ENCODE data around the gene KCNH2.

Gene KCNH2

GRCh38 chr7:150976529-150977381, 1.4 kb downstream of the KCNH2 start:
- H3K27ac ChIP-seq (ENCODE audit: low read depth, low read length), result no peak overlapping the region
- H3K9me3 ChIP-seq (ENCODE audit: control insufficient read depth in 1 of 2, low read length in 2 of 2), result no peaks in the 10 kb centered on the region
- H3K36me3 ChIP-seq (ENCODE audit: control insufficient read depth in 1 of 2, insufficient read depth in 2 of 2, low read length in 2 of 2), result no peaks in the 10 kb centered on the region
- peaks cover 26 to 41% of the 10 kb centered on the region in 2 donors for H3K27me3 ChIP-seq (ENCODE audit: control insufficient read depth in 1 of 2, insufficient read depth in 2 of 2, low read length in 2 of 2)
- H3K4me1 ChIP-seq (ENCODE audit: control insufficient read depth in 1 of 2, insufficient read depth in 2 of 2, low read length in 2 of 2), result peaks cover 19 to 52% of the 10 kb centered on the region in 2 donors
- H3K9ac ChIP-seq (ENCODE audit: low read depth in 1 of 2, low read length in 2 of 2), result no peak overlapping the region
- H3K4me3 ChIP-seq (ENCODE audit: low read depth in 1 of 2, low read length in 2 of 2), result peak overlapping the region; percentile 2 to 28

GRCh38 chr7:150975536-150976319, 2.4 kb downstream of the KCNH2 start:
- Histone ChIP-seq H3K27ac (ENCODE audit: low read depth, low read length) (no peak overlapping the region), H3K9me3 (ENCODE audit: control insufficient read depth in 1 of 2, low read length in 2 of 2) (no peaks in the 10 kb centered on the region), H3K9ac (ENCODE audit: low read depth in 1 of 2, low read length in 2 of 2) (peak overlapping the region; percentile 14 to 25), H3K4me1 (ENCODE audit: control insufficient read depth in 1 of 2, insufficient read depth in 2 of 2, low read length in 2 of 2) (peaks cover 22 to 60% of the 10 kb centered on the region in 2 donors), H3K36me3 (ENCODE audit: control insufficient read depth in 1 of 2, insufficient read depth in 2 of 2, low read length in 2 of 2) (no peaks in the 10 kb centered on the region), H3K4me3 (ENCODE audit: low read depth in 1 of 2, low read length in 2 of 2) (peak overlapping the region; percentile 21 to 71), H3K27me3 (ENCODE audit: control insufficient read depth in 1 of 2, insufficient read depth in 2 of 2, low read length in 2 of 2) (peaks cover 21 to 33% of the 10 kb centered on the region in 2 donors)

- Histone ChIP-seq H3K4me1 (ENCODE audit: control insufficient read depth in 1 of 2, insufficient read depth in 2 of 2, low read length in 2 of 2) (peaks cover 22 to 60% of the 10 kb centered on the region in 2 donors), H3K9ac (ENCODE audit: low read depth in 1 of 2, low read length in 2 of 2) (peak overlapping the region; percentile 25 to 43), H3K36me3 (ENCODE audit: control insufficient read depth in 1 of 2, insufficient read depth in 2 of 2, low read length in 2 of 2) (no peaks in the 10 kb centered on the region), H3K27ac (ENCODE audit: low read depth, low read length) (no peak overlapping the region), H3K9me3 (ENCODE audit: control insufficient read depth in 1 of 2, low read length in 2 of 2) (no peaks in the 10 kb centered on the region), H3K4me3 (ENCODE audit: low read depth in 1 of 2, low read length in 2 of 2) (peak overlapping the region; percentile 68 to 71), H3K27me3 (ENCODE audit: control insufficient read depth in 1 of 2, insufficient read depth in 2 of 2, low read length in 2 of 2) (peaks cover 17 to 29% of the 10 kb centered on the region in 2 donors)
These were observed 3.4 kb downstream of the KCNH2 start for GRCh38 chr7:150974468-150975391.

- H3K36me3 ChIP-seq (ENCODE audit: control insufficient read depth in 1 of 2, insufficient read depth in 2 of 2, low read length in 2 of 2), result no peaks in the 10 kb centered on the region
- H3K9ac ChIP-seq (ENCODE audit: low read depth in 1 of 2, low read length in 2 of 2), result no peak overlapping the region
- H3K9me3 ChIP-seq (ENCODE audit: control insufficient read depth in 1 of 2, low read length in 2 of 2), result no peaks in the 10 kb centered on the region
- H3K27ac ChIP-seq (ENCODE audit: low read depth, low read length), result no peak overlapping the region
- H3K4me1 ChIP-seq (ENCODE audit: control insufficient read depth in 1 of 2, insufficient read depth in 2 of 2, low read length in 2 of 2), result peaks cover 22 to 56% of the 10 kb centered on the region in 2 donors
- peak overlapping the region in 1 of 2 donors; percentile 54 for H3K4me3 ChIP-seq (ENCODE audit: low read depth in 1 of 2, low read length in 2 of 2)
- H3K27me3 ChIP-seq (ENCODE audit: control insufficient read depth in 1 of 2, insufficient read depth in 2 of 2, low read length in 2 of 2), result peaks cover 12 to 27% of the 10 kb centered on the region in 2 donors
These were observed 4.3 kb downstream of the KCNH2 start for GRCh38 chr7:150973571-150974451.

- no peak overlapping the region for H3K4me3 ChIP-seq (ENCODE audit: low read depth in 1 of 2, low read length in 2 of 2)
- H3K4me1 ChIP-seq (ENCODE audit: control insufficient read depth in 1 of 2, insufficient read depth in 2 of 2, low read length in 2 of 2), result peaks cover 22 to 50% of the 10 kb centered on the region in 2 donors
- no peaks in the 10 kb centered on the region for H3K9me3 ChIP-seq (ENCODE audit: control insufficient read depth in 1 of 2, low read length in 2 of 2)
- no peak overlapping the region for H3K27ac ChIP-seq (ENCODE audit: low read depth, low read length)
- H3K9ac ChIP-seq (ENCODE audit: low read depth in 1 of 2, low read length in 2 of 2), result no peak overlapping the region
- no peaks in the 10 kb centered on the region for H3K36me3 ChIP-seq (ENCODE audit: control insufficient read depth in 1 of 2, insufficient read depth in 2 of 2, low read length in 2 of 2)
- peaks cover 8 to 22% of the 10 kb centered on the region in 2 donors for H3K27me3 ChIP-seq (ENCODE audit: control insufficient read depth in 1 of 2, insufficient read depth in 2 of 2, low read length in 2 of 2)
These were observed 5.4 kb downstream of the KCNH2 start for GRCh38 chr7:150972741-150973140.

- Histone ChIP-seq H3K4me3 (ENCODE audit: low read depth in 1 of 2, low read length in 2 of 2) (no peak overlapping the region), H3K4me1 (ENCODE audit: control insufficient read depth in 1 of 2, insufficient read depth in 2 of 2, low read length in 2 of 2) (peaks cover 19 to 48% of the 10 kb centered on the region in 2 donors), H3K9ac (ENCODE audit: low read depth in 1 of 2, low read length in 2 of 2) (no peak overlapping the region), H3K27me3 (ENCODE audit: control insufficient read depth in 1 of 2, insufficient read depth in 2 of 2, low read length in 2 of 2) (peaks cover 4 to 17% of the 10 kb centered on the region in 2 donors), H3K9me3 (ENCODE audit: control insufficient read depth in 1 of 2, low read length in 2 of 2) (no peaks in the 10 kb centered on the region), H3K27ac (ENCODE audit: low read depth, low read length) (no peak overlapping the region), H3K36me3 (ENCODE audit: control insufficient read depth in 1 of 2, insufficient read depth in 2 of 2, low read length in 2 of 2) (no peaks in the 10 kb centered on the region)
These were observed 6.1 kb downstream of the KCNH2 start for GRCh38 chr7:150972023-150972468.

GRCh38 chr7:150971242-150972022, 6.7 kb downstream of the KCNH2 start:
- Histone ChIP-seq H3K36me3 (ENCODE audit: control insufficient read depth in 1 of 2, insufficient read depth in 2 of 2, low read length in 2 of 2) (no peaks in the 10 kb centered on the region), H3K27me3 (ENCODE audit: control insufficient read depth in 1 of 2, insufficient read depth in 2 of 2, low read length in 2 of 2) (peaks cover 0 to 11% of the 10 kb centered on the region in 2 donors), H3K4me1 (ENCODE audit: control insufficient read depth in 1 of 2, insufficient read depth in 2 of 2, low read length in 2 of 2) (peaks cover 17 to 47% of the 10 kb centered on the region in 2 donors), H3K9me3 (ENCODE audit: control insufficient read depth in 1 of 2, low read length in 2 of 2) (no peaks in the 10 kb centered on the region), H3K4me3 (ENCODE audit: low read depth in 1 of 2, low read length in 2 of 2) (no peak overlapping the region), H3K27ac (ENCODE audit: low read depth, low read length) (no peak overlapping the region), H3K9ac (ENCODE audit: low read depth in 1 of 2, low read length in 2 of 2) (no peak overlapping the region)

GRCh38 chr7:150970424-150970823, 7.7 kb downstream of the KCNH2 start:
- no peak overlapping the region for H3K4me3 ChIP-seq (ENCODE audit: low read depth in 1 of 2, low read length in 2 of 2)
- H3K9ac ChIP-seq (ENCODE audit: low read depth in 1 of 2, low read length in 2 of 2), result no peak overlapping the region
- H3K27ac ChIP-seq (ENCODE audit: low read depth, low read length), result no peak overlapping the region
- H3K36me3 ChIP-seq (ENCODE audit: control insufficient read depth in 1 of 2, insufficient read depth in 2 of 2, low read length in 2 of 2), result no peaks in the 10 kb centered on the region
- H3K9me3 ChIP-seq (ENCODE audit: control insufficient read depth in 1 of 2, low read length in 2 of 2), result no peaks in the 10 kb centered on the region
- peaks cover 0 to 2% of the 10 kb centered on the region in 2 donors for H3K27me3 ChIP-seq (ENCODE audit: control insufficient read depth in 1 of 2, insufficient read depth in 2 of 2, low read length in 2 of 2)
- peaks cover 10 to 37% of the 10 kb centered on the region in 2 donors for H3K4me1 ChIP-seq (ENCODE audit: control insufficient read depth in 1 of 2, insufficient read depth in 2 of 2, low read length in 2 of 2)
